Esophagus squamous epithelium (tissue), 4 donors: ENCODE data around the gene NHLH2.

Source experiments
- POLR2A ChIP-seq, 4 donors: fragments of 450-650 bp; IDR thresholded peaks; one replicate each; pipeline ENCODE4 v1.6.1; 2017; ENCODE audit warnings: antibody characterized with exemption in 4 of 4, mild to moderate bottlenecking in 4 of 4, moderate library complexity in 3 of 4
- TF ChIP-seq, protein P1 (sequence below), 6 experiments: fragments of 450-650 bp in 4 of 6; fragments of 200-600 bp in 2 of 6; sonication (generic) in 2 of 6; IDR thresholded peaks; one replicate each; pipeline ENCODE4 v1.5.1; 2016 to 2019; ENCODE audit warnings: antibody characterized with exemption in 6 of 6, mild to moderate bottlenecking in 4 of 6, moderate library complexity in 4 of 6

GRCh38 chr1:115833856-115834255, 7.1 kb downstream of the NHLH2 start:
- TF ChIP-seq, protein P1, sequence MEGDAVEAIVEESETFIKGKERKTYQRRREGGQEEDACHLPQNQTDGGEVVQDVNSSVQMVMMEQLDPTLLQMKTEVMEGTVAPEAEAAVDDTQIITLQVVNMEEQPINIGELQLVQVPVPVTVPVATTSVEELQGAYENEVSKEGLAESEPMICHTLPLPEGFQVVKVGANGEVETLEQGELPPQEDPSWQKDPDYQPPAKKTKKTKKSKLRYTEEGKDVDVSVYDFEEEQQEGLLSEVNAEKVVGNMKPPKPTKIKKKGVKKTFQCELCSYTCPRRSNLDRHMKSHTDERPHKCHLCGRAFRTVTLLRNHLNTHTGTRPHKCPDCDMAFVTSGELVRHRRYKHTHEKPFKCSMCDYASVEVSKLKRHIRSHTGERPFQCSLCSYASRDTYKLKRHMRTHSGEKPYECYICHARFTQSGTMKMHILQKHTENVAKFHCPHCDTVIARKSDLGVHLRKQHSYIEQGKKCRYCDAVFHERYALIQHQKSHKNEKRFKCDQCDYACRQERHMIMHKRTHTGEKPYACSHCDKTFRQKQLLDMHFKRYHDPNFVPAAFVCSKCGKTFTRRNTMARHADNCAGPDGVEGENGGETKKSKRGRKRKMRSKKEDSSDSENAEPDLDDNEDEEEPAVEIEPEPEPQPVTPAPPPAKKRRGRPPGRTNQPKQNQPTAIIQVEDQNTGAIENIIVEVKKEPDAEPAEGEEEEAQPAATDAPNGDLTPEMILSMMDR (IDR thresholded peaks at IDR 0.05), result no peak
- TF ChIP-seq POLR2A (IDR thresholded peaks at IDR 0.05), result no peak
